Measurements from ENCODE around the gene SPRED2. TPM values are rescaled to one million over a fixed set of nuclear protein-coding genes. Genes with fewer than 3 reads are reported as not detected.

The SPRED2 gene
- total RNA-seq, 4 donors from 2014 or later = 8.4 to 34.8 (median 29.7) TPM

- Histone ChIP-seq H3K4me3 (no peak overlapping the region), H3K36me3 (no peaks in the 10 kb centered on the region), H3K27ac (no peak overlapping the region), H3K27me3 (no peaks in the 10 kb centered on the region), H3K4me1 (no peaks in the 10 kb centered on the region), H3K9me3 (no peaks in the 10 kb centered on the region)
- in situ Hi-C loops (cut with MboI; ENCODE audit: low pct_ligation_motif_present in 1 of 4, low pct_unique_long_range_greater_than_20kb in 1 of 4, low sequenced_read_pairs in 3 of 4) (no loop called here), intact Hi-C loops (cut with DNase I; ENCODE audit: low total_unique reads) (no loop called here)
- 17 to 61% methylated on average over 3 to 4 of the region's 4 CpGs for WGBS, 2 donors (ENCODE audit: low coverage in 1 of 2)
- TF ChIP-seq EP300 (IDR thresholded peaks at IDR 0.05; ENCODE audit: low read depth) (no peak), POLR2AphosphoS5 (IDR thresholded peaks at IDR 0.05) (peak in 1 of 3 donors; percentile 28)
- no peak for DNase-seq
Observed at GRCh38 chr2:65281627-65282351, 150.6 kb downstream of the SPRED2 start.

- Histone ChIP-seq H3K4me1 (no peaks in the 10 kb centered on the region), H3K9me3 (no peaks in the 10 kb centered on the region), H3K27ac (no peak overlapping the region), H3K27me3 (no peaks in the 10 kb centered on the region), H3K36me3 (no peaks in the 10 kb centered on the region), H3K4me3 (no peak overlapping the region)
- intact Hi-C loops (cut with DNase I; ENCODE audit: low total_unique reads) (no loop called here), in situ Hi-C loops (cut with MboI; ENCODE audit: low pct_ligation_motif_present in 1 of 4, low pct_unique_long_range_greater_than_20kb in 1 of 4, low sequenced_read_pairs in 3 of 4) (no loop called here)
- TF ChIP-seq POLR2A (IDR thresholded peaks at IDR 0.05) (no peak), CTCF (IDR thresholded peaks at IDR 0.05) (no peak), EP300 (IDR thresholded peaks at IDR 0.05; ENCODE audit: low read depth) (no peak), POLR2AphosphoS5 (IDR thresholded peaks at IDR 0.05) (no peak)
- 93 to 96% methylated on average over 3 to 6 of the region's 6 CpGs for WGBS, 2 donors (ENCODE audit: low coverage in 1 of 2)
- no peak for DNase-seq
Observed at GRCh38 chr2:65279756-65280155, 152.6 kb downstream of the SPRED2 start.

GRCh38 chr2:65278531-65278981 is 153.8 kb downstream of the SPRED2 start:
- in situ Hi-C loops (cut with MboI; ENCODE audit: low pct_ligation_motif_present in 1 of 4, low pct_unique_long_range_greater_than_20kb in 1 of 4, low sequenced_read_pairs in 3 of 4) (no loop called here), intact Hi-C loops (cut with DNase I; ENCODE audit: low total_unique reads) (no loop called here)
- no peak for DNase-seq
- Histone ChIP-seq H3K4me3 (no peak overlapping the region), H3K4me1 (no peaks in the 10 kb centered on the region), H3K27me3 (no peaks in the 10 kb centered on the region), H3K9me3 (no peaks in the 10 kb centered on the region), H3K27ac (no peak overlapping the region), H3K36me3 (no peaks in the 10 kb centered on the region)
- 62% methylated on average over 6 of the region's 6 CpGs; no CpG with 5 or more reads in 1 of the 2 donors for WGBS, 2 donors (ENCODE audit: low coverage in 1 of 2)
- no peak for TF ChIP-seq CTCF (IDR thresholded peaks at IDR 0.05)

GRCh38 chr2:65277791-65278483 is 154.5 kb downstream of the SPRED2 start:
- no peak for DNase-seq
- in situ Hi-C loops (cut with MboI; ENCODE audit: low pct_ligation_motif_present in 1 of 4, low pct_unique_long_range_greater_than_20kb in 1 of 4, low sequenced_read_pairs in 3 of 4) = no loop called here
- 33 to 78% methylated on average over 2 to 5 of the region's 5 CpGs for WGBS, 2 donors (ENCODE audit: low coverage in 1 of 2)
- Histone ChIP-seq H3K9me3 (no peaks in the 10 kb centered on the region), H3K27me3 (no peaks in the 10 kb centered on the region), H3K4me3 (no peak overlapping the region), H3K27ac (no peak overlapping the region), H3K4me1 (no peaks in the 10 kb centered on the region), H3K36me3 (peaks cover 0 to 5% (median under 1%) of the 10 kb centered on the region in 4 donors)
- no peak for TF ChIP-seq POLR2AphosphoS5 (IDR thresholded peaks at IDR 0.05)
- TF ChIP-seq POLR2A (IDR thresholded peaks at IDR 0.05) = no peak
- no peak for TF ChIP-seq CTCF (IDR thresholded peaks at IDR 0.05)
- no peak for TF ChIP-seq EP300 (IDR thresholded peaks at IDR 0.05; ENCODE audit: low read depth)
- intact Hi-C loops (cut with DNase I; ENCODE audit: low total_unique reads) = no loop called here
